Measurements from ENCODE around the gene PYDC2.

The PYDC2 gene

DNA sequence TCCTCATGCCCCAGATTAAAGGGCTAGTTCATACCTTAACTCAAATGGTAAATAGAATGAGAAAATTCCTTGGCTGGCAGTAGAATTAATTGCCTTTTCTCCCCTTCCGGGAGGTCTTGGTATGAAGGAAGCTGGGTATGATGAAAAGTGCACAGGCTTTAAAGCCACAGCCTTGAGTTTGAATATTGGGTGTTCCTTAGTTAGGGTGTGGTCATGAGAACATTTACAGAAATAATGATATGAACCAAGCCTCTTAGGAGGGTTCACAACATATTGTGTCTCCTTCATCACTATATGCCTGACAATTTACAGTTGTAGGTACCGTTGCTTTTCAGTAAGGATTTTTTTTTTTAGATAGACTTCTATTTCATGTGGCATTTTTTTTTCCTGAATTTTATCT lies 48.1 kb downstream of the PYDC2 start:
- WGBS = 90% methylated on average over 1 of the region's 2 CpGs
- no peak overlapping the region for H3K9ac ChIP-seq (ENCODE audit: low read depth, low read length)

More for the DNA sequence above, 48.1 kb downstream of the PYDC2 start:
- no peaks in the 10 kb centered on the region for H3K9me3 ChIP-seq (ENCODE audit: insufficient read depth, low read depth, low read length)
- H3K4me1 ChIP-seq (ENCODE audit: insufficient read depth, low read length) = no peaks in the 10 kb centered on the region
- H3K36me3 ChIP-seq (ENCODE audit: insufficient read depth, low read length) = no peaks in the 10 kb centered on the region
- H3K4me3 ChIP-seq (ENCODE audit: low read length) = no peak overlapping the region
- no peaks in the 10 kb centered on the region for H3K27me3 ChIP-seq (ENCODE audit: insufficient read depth, low read length)
- H3K27ac ChIP-seq (ENCODE audit: low read depth, low read length) = no peak overlapping the region

Data from HUES64 (cell line).